Naive thymus-derived CD8-positive, alpha-beta T cell (primary cell): Measurements from ENCODE around the gene KIAA0930. TPM values are rescaled to one million over a fixed set of nuclear protein-coding genes. Genes with fewer than 3 reads are reported as not detected.

ENCODE experiments used
- ATAC-seq, 2 donors: fragments of 150-1000 bp; cut with Tn5 transposase in 1 of 2; sonication (Bioruptor Pico), chemical (Tn5 transposase) in 1 of 2; 1 replicate in 1 of 2; 2 replicates in 1 of 2; pipeline ENCODE4 v1.10.0; 2021; ENCODE audit warnings: mild to moderate bottlenecking in 2 of 2, moderate library complexity in 2 of 2
- POLR2A ChIA-PET: fragments of 350-600 bp; sonication (Branson Sonifier 250); formaldehyde crosslinking; loops from one replicate; lab custom pipeline; 2021; ENCODE audit warnings: antibody characterized with exemption; lab: Charles Lee
- DNase-seq, 10 donors: peaks; one replicate each; pipeline versions ENCODE4 v3.0.0 to v3.0.0-alpha.2; 2020 to 2022
- H3K27ac Mint-ChIP-seq, 10 donors: one replicate each; pipeline ENCODE4 v1.8.0; 2020 to 2022; ENCODE audit warnings: mild to moderate bottlenecking in 10 of 10, mixed read lengths in 10 of 10, moderate library complexity in 4 of 10, inconsistent platforms in 1 of 10
- H3K27me3 Mint-ChIP-seq, 5 donors: one replicate each; pipeline ENCODE4 v1.8.0; 2021 to 2022; ENCODE audit warnings: mixed read lengths in 5 of 5
- H3K36me3 Mint-ChIP-seq, 3 donors: one replicate each; pipeline ENCODE4 v1.8.0; 2020 to 2022; ENCODE audit warnings: mixed read lengths in 3 of 3, mild to moderate bottlenecking in 2 of 3, inconsistent platforms in 1 of 3
- H3K4me1 Mint-ChIP-seq, 4 donors: one replicate each; pipeline ENCODE4 v1.8.0; 2021 to 2022; ENCODE audit warnings: mixed read lengths in 4 of 4
- H3K4me3 Mint-ChIP-seq, 10 donors: one replicate each; pipeline ENCODE4 v1.8.0; 2020 to 2022; ENCODE audit warnings: mild to moderate bottlenecking in 10 of 10, mixed read lengths in 10 of 10, moderate library complexity in 6 of 10, inconsistent platforms in 1 of 10
- H3K9me3 Mint-ChIP-seq, 9 donors: one replicate each; pipeline ENCODE4 v1.8.0; 2020 to 2022; ENCODE audit warnings: mixed read lengths in 9 of 9, mild to moderate bottlenecking in 3 of 9, inconsistent platforms in 1 of 9, moderate library complexity in 1 of 9
- microRNA-seq: library from miRNA; unstranded; fragments of <30 nt; microRNA quantifications from one replicate; pipeline ENCODE4 v1.2.0, GENCODE V29; 2022; ENCODE audit warnings: borderline microRNAs expressed
- polyA plus RNA-seq, 3 donors: library from polyadenylated mRNA; unstranded; fragments of 300-500 nt; fragmentation: Illumina TruSeq; gene quantifications; one replicate each; pipeline ENCODE4 v1.2.3, GENCODE V29; 2021
- total RNA-seq, 8 experiments: library from RNA in 2 of 8; stranded (reverse) in 2 of 8; gene quantifications; one replicate each; pipeline ENCODE4 v1.2.3 and lab custom pipeline; 2021 to 2026

KIAA0930 gene
- total and polyA plus RNA-seq, 5 experiments from 2014 or later: 0.87 to 29.1 (median 2.9) TPM

GRCh38 chr22:45144916-45145315 lies 95.8 kb downstream of the KIAA0930 start:
- DNase-seq (no peak), ATAC-seq (no peak)
- Mint-ChIP-seq H3K9me3 (peaks cover 0 to 2% (median 0%) of the 10 kb centered on the region in 9 donors), H3K36me3 (peaks cover 0 to 17% (median 15%) of the 10 kb centered on the region in 3 donors), H3K4me1 (peaks cover 0 to 1% (median 0%) of the 10 kb centered on the region in 4 donors), H3K27me3 (no peaks in the 10 kb centered on the region), H3K4me3 (no peak overlapping the region), H3K27ac (no peak overlapping the region)
- POLR2A ChIA-PET: no interaction called here

- peaks cover 0 to 1% (median 0%) of the 10 kb centered on the region in 4 donors for H3K4me1 Mint-ChIP-seq
- H3K27me3 Mint-ChIP-seq: no peaks in the 10 kb centered on the region
- DNase-seq: no peak
- ATAC-seq: no peak
- H3K9me3 Mint-ChIP-seq: peaks cover 0 to 2% (median 0%) of the 10 kb centered on the region in 9 donors
- POLR2A ChIA-PET: no interaction called here
- no peak overlapping the region for H3K27ac Mint-ChIP-seq
- H3K4me3 Mint-ChIP-seq: no peak overlapping the region
- peaks cover 0 to 14% (median 13%) of the 10 kb centered on the region in 3 donors for H3K36me3 Mint-ChIP-seq
Observed at GRCh38 chr22:45142376-45142775, 98.3 kb downstream of the KIAA0930 start.

Small RNA genes lying within 50 kb of the gene (microRNA-seq; reads per million reads assigned to microRNA genes)
- 2.7 reads per million for gene MIR1249

Other genes starting within 250 kb of the KIAA0930 start
- gene PHF21B, start 230.9 kb downstream of the KIAA0930 start, total RNA-seq: not detected
- not detected for gene PHF21B, start 230.9 kb downstream of the KIAA0930 start, polyA plus RNA-seq
- gene NUP50, start 77.0 kb downstream of the KIAA0930 start, total RNA-seq: 100 to 1,000 TPM; 103 to 111 TPM
- 10 to 100 TPM; 45.2 to 73.1 (median 46.9) TPM for gene NUP50, start 77.0 kb downstream of the KIAA0930 start, polyA plus RNA-seq
- not detected for gene UPK3A, start 44.1 kb upstream of the KIAA0930 start, total RNA-seq
- not detected for gene UPK3A, start 44.1 kb upstream of the KIAA0930 start, polyA plus RNA-seq
- gene FAM118A, start 69.0 kb upstream of the KIAA0930 start, total RNA-seq: 10 to 100 TPM; 82.8 to 88.5 TPM
- gene FAM118A, start 69.0 kb upstream of the KIAA0930 start, polyA plus RNA-seq: 10 to 100 TPM; 33.2 to 67.8 (median 48.1) TPM
- gene SMC1B, start 172.7 kb upstream of the KIAA0930 start, total RNA-seq: under 1 TPM in 1 of 2 experiments, not detected in 1; 0.16 TPM
- not detected for gene SMC1B, start 172.7 kb upstream of the KIAA0930 start, polyA plus RNA-seq
- gene RIBC2, start 172.8 kb upstream of the KIAA0930 start, total RNA-seq: not detected
- gene RIBC2, start 172.8 kb upstream of the KIAA0930 start, polyA plus RNA-seq: not detected